Parathyroid adenoma (tissue), 2 donors: ENCODE measurements around the gene NKAIN4.
A peak's percentile ranks its signal among the peaks of the same experiment; 100 is the strongest.
"Not testable (repeated sequence)": the region's sequence is repeated elsewhere in the genome, so short reads cannot be mapped to it uniquely, and the experiment has no call there.

Experiments
- H2AFZ ChIP-seq: fragments of 300-600 bp; sonication (generic); one replicate; pipeline ENCODE4 v1.7.0; 2017; ENCODE audit warnings: antibody characterized with exemption, mild to moderate bottlenecking
- H3K27ac ChIP-seq: fragments of 300-600 bp; sonication (generic); one replicate; pipeline ENCODE4 v1.7.0; 2017
- H3K27me3 ChIP-seq: fragments of 300-600 bp; sonication (generic); one replicate; pipeline ENCODE4 v1.7.0; 2017; ENCODE audit warnings: low read length; ENCODE audit not compliant: control insufficient read depth, insufficient read depth
- H3K36me3 ChIP-seq: fragments of 300-600 bp; sonication (generic); one replicate; pipeline ENCODE4 v1.7.0; 2017; ENCODE audit warnings: low read length; ENCODE audit not compliant: control insufficient read depth, insufficient read depth
- H3K4me1 ChIP-seq: fragments of 300-600 bp; sonication (generic); one replicate; pipeline ENCODE4 v1.7.0; 2017; ENCODE audit warnings: control low read depth
- H3K4me2 ChIP-seq: fragments of 300-600 bp; sonication (generic); one replicate; pipeline ENCODE4 v1.7.0; 2017; ENCODE audit warnings: low read length
- H3K4me3 ChIP-seq: fragments of 300-600 bp; sonication (generic); one replicate; pipeline ENCODE4 v1.7.0; 2017; ENCODE audit warnings: low read depth, low read length
- H3K79me2 ChIP-seq: fragments of 300-600 bp; sonication (generic); one replicate; pipeline ENCODE4 v1.7.0; 2017; ENCODE audit warnings: control low read depth
- H3K9ac ChIP-seq: fragments of 300-600 bp; sonication (generic); one replicate; pipeline ENCODE4 v1.7.0; 2017; ENCODE audit warnings: mild to moderate bottlenecking
- H3K9me3 ChIP-seq: fragments of 300-600 bp; sonication (generic); one replicate; pipeline ENCODE4 v1.7.0; 2017; ENCODE audit warnings: low read length; ENCODE audit not compliant: control insufficient read depth
- CTCF ChIP-seq: fragments of 300-600 bp; sonication (generic); IDR thresholded peaks from one replicate; pipeline ENCODE4 v1.7.0; 2017; ENCODE audit warnings: antibody characterized with exemption, mild to moderate bottlenecking
- donor health status: primary hyperparathyroidism.

NKAIN4 gene

GRCh38 chr20:63253438-63254231 is 628 bp downstream of the NKAIN4 start:
- peak overlapping the region; percentile 16 for H3K4me2 ChIP-seq
- H3K4me1 ChIP-seq: peaks cover 10% of the 10 kb centered on the region
- TF ChIP-seq CTCF: no peak

GRCh38 chr20:63253065-63253437 is 1.2 kb downstream of the NKAIN4 start:
- H3K4me2 ChIP-seq: peak overlapping the region; percentile 16
- no peak overlapping the region for H3K27ac ChIP-seq
- no peaks in the 10 kb centered on the region for H3K9me3 ChIP-seq
- peak overlapping the region; percentile 28 for H2AFZ ChIP-seq
- TF ChIP-seq CTCF: no peak
- H3K4me1 ChIP-seq: peaks cover 10% of the 10 kb centered on the region
- H3K27me3 ChIP-seq: peaks cover 3% of the 10 kb centered on the region
- H3K9ac ChIP-seq: no peak overlapping the region
- no peaks in the 10 kb centered on the region for H3K36me3 ChIP-seq
- no peak overlapping the region for H3K4me3 ChIP-seq
- no peaks in the 10 kb centered on the region for H3K79me2 ChIP-seq

More at GRCh38 chr20:63253438-63254231, 628 bp downstream of the NKAIN4 start:
- Histone ChIP-seq H3K27me3 (peaks cover 3% of the 10 kb centered on the region), H3K9ac (no peak overlapping the region), H3K4me3 (no peak overlapping the region), H3K79me2 (no peaks in the 10 kb centered on the region), H3K27ac (no peak overlapping the region), H2AFZ (peak overlapping the region; percentile 28), H3K9me3 (no peaks in the 10 kb centered on the region), H3K36me3 (no peaks in the 10 kb centered on the region)

DNA sequence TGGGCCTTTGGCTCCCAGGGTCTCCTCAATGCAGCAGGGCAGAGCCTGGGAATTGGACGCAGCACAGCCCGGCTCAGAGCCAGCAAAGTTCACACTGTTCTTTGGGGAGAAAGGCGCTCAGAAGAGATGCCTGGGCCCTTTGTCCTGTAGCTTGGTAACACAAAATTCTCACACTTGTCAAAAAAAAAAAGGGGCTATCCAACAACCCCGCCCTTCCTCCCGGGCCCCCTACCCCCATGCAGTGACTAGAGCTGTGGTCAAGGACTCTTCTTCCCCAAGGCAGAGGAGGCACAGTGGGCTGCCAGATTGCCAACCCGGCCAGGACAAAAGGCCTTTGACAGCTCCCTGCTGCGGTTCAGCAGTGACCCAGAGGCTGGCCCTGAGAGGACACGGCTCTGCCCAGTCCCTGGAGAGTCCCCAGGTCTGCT is 2.0 kb downstream of the NKAIN4 start:
- Histone ChIP-seq H3K4me3 (no peak overlapping the region), H2AFZ (no peak overlapping the region), H3K36me3 (no peaks in the 10 kb centered on the region), H3K4me1 (peaks cover 10% of the 10 kb centered on the region), H3K9ac (no peak overlapping the region), H3K79me2 (no peaks in the 10 kb centered on the region), H3K27me3 (peaks cover 3% of the 10 kb centered on the region), H3K9me3 (no peaks in the 10 kb centered on the region), H3K27ac (no peak overlapping the region), H3K4me2 (no peak overlapping the region)
- TF ChIP-seq CTCF: no peak

DNA sequence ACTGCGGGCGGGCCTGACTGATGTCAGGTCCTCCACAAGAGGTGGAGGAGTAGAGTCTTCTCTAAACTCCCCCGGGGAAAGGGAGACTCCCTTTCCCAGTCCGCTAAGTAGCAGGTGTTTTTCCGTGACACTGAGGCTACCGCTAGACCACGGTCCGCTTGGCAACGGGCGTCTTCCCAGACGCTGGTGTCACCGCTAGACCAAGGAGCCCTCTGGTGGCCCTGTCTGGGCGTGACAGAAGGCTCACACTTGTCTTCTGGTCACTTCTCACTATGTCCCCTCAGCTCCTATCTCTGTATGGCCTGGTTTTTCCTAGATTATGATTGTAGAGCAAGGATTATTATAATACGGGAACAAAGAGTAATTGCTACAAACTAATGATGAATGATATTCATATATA is 2.9 kb downstream of the NKAIN4 start:
- H2AFZ ChIP-seq, H3K9ac ChIP-seq, H3K27ac ChIP-seq, H3K4me3 ChIP-seq, H3K79me2 ChIP-seq, H3K36me3 ChIP-seq, H3K4me2 ChIP-seq, H3K9me3 ChIP-seq, H3K27me3 ChIP-seq: not testable (repeated sequence)
- H3K4me1 ChIP-seq: peaks cover 10% of the 10 kb centered on the region

DNA sequence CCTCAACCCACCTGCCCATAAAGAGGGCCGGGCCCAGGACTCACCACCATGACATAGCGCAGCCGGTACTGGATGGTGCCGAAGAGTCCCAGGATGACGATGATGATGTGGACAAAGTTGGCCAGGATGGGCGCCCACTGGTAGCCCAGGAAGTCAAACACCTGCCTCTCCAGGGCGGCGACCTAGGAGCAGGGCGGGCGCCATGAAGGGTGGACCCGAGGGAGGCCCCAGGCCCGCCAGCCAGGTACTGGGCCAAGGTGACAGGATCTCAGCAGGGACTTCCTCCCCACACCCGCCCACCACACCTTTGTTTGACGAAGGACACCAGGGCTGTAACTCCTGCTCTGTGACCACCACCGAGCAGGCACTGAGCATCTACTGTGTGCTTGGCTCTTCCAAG is 4.4 kb downstream of the NKAIN4 start:
- H2AFZ ChIP-seq: no peak overlapping the region
- no peaks in the 10 kb centered on the region for H3K79me2 ChIP-seq
- no peaks in the 10 kb centered on the region for H3K9me3 ChIP-seq
- H3K4me3 ChIP-seq: no peak overlapping the region
- no peaks in the 10 kb centered on the region for H3K36me3 ChIP-seq
- H3K27me3 ChIP-seq: peaks cover 2% of the 10 kb centered on the region
- H3K9ac ChIP-seq: no peak overlapping the region
- H3K4me1 ChIP-seq: peaks cover 10% of the 10 kb centered on the region
- H3K27ac ChIP-seq: no peak overlapping the region
- H3K4me2 ChIP-seq: no peak overlapping the region
- TF ChIP-seq CTCF: no peak
